Calu3 (cell line): ENCODE measurements around the gene WDR45B. TPM values are rescaled to one million over a fixed set of nuclear protein-coding genes. Genes with fewer than 3 reads are reported as not detected.
A peak's percentile ranks its signal among the peaks of the same experiment; 100 is the strongest.

Source experiments
- BruUV-seq: library from RNA; stranded (reverse); fragments of 400-500 nt; replicated peaks from 2 replicates; lab custom pipeline; 2021; lab: Mats Ljungman, UMichigan
- CTCF ChIA-PET: fragments of 300-600 bp; sonication (Branson Sonifier 250); formaldehyde crosslinking; loops from one replicate; lab custom pipeline; 2022; ENCODE audit warnings: antibody characterized with exemption; lab: Charles Lee
- DNase-seq: peaks from one replicate; pipeline ENCODE4 v3.0.0; 2022
- H3K27ac Mint-ChIP-seq: one replicate; pipeline ENCODE4 v1.8.0; 2022; ENCODE audit warnings: mixed read lengths; ENCODE audit not compliant: unreplicated experiment
- H3K27me3 Mint-ChIP-seq: one replicate; pipeline ENCODE4 v1.8.0; 2022; ENCODE audit warnings: mixed read lengths; ENCODE audit not compliant: unreplicated experiment
- H3K36me3 Mint-ChIP-seq: one replicate; pipeline ENCODE4 v1.8.0; 2022; ENCODE audit warnings: mild to moderate bottlenecking, moderate library complexity, mixed read lengths; ENCODE audit not compliant: insufficient read depth, unreplicated experiment
- H3K4me1 Mint-ChIP-seq: one replicate; pipeline ENCODE4 v1.8.0; 2022; ENCODE audit warnings: mild to moderate bottlenecking, low read depth, mixed read lengths; ENCODE audit not compliant: unreplicated experiment
- H3K4me3 Mint-ChIP-seq: one replicate; pipeline ENCODE4 v1.8.0; 2022; ENCODE audit warnings: mild to moderate bottlenecking, low read depth, moderate library complexity, mixed read lengths; ENCODE audit not compliant: unreplicated experiment
- H3K9me3 Mint-ChIP-seq: one replicate; pipeline ENCODE4 v1.8.0; 2022; ENCODE audit warnings: low read depth, mixed read lengths; ENCODE audit not compliant: unreplicated experiment
- intact Hi-C: fragments of 100-400 bp; cut with micrococcal nuclease; formaldehyde crosslinking; loops from one replicate; pipeline ENCODE4 v1.10.0; 2022; ENCODE audit not compliant: unreplicated experiment
- total RNA-seq: library from RNA; stranded (reverse); gene quantifications from 2 replicates; pipeline ENCODE4 v1.2.3, GENCODE V29; 2022
- TF ChIP-seq, protein P1 (sequence below): fragments of 200-600 bp; IDR thresholded peaks from one replicate; pipeline ENCODE4 v1.8.0; 2022; ENCODE audit warnings: antibody characterized with exemption; ENCODE audit not compliant: unreplicated experiment

WDR45B gene
- total RNA-seq, 1 experiment from 2014 or later: 108 TPM

DNA sequence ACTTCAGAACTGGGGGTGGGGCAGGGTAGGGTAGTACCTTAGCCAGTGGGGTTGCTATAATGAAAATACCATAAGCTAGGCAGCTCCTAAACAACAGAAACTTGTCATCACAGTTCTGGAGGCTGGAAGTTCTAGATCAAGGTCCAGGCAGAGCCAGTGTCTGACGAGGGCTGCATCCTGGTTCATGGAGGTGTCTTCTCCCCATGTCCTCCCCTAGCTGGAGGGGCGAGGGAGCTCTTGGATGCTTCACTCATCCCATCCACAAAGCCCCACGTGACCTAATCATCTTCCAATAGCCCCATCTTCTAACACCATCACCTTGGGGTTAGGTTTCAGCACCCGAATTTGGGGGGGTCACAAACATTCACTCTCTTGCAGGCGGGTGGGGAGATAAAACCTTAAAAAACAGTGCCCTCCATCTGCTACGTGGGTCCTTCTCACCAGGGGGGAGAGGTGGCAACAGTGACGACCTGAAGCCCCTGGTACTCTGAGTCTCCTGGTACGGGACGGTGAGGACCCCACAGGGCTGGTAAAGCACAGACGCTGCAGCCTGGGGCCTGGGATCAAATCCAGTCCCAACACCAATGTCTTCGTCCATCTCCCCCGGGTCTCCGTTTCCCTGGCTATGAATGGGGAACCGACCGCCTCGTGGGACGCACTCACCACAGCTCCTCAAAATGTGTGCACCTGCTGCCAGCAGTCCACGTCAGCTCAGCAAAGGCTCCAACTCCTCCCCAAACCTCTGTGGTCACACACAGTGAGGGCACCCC is 27.4 kb upstream of the WDR45B start:
- intact Hi-C loops: no loop called here
- Mint-ChIP-seq H3K27ac (no peak overlapping the region), H3K27me3 (no peaks in the 10 kb centered on the region), H3K9me3 (no peaks in the 10 kb centered on the region), H3K36me3 (peaks cover 14% of the 10 kb centered on the region), H3K4me3 (no peak overlapping the region), H3K4me1 (peaks cover 9% of the 10 kb centered on the region)
- TF ChIP-seq, protein P1, sequence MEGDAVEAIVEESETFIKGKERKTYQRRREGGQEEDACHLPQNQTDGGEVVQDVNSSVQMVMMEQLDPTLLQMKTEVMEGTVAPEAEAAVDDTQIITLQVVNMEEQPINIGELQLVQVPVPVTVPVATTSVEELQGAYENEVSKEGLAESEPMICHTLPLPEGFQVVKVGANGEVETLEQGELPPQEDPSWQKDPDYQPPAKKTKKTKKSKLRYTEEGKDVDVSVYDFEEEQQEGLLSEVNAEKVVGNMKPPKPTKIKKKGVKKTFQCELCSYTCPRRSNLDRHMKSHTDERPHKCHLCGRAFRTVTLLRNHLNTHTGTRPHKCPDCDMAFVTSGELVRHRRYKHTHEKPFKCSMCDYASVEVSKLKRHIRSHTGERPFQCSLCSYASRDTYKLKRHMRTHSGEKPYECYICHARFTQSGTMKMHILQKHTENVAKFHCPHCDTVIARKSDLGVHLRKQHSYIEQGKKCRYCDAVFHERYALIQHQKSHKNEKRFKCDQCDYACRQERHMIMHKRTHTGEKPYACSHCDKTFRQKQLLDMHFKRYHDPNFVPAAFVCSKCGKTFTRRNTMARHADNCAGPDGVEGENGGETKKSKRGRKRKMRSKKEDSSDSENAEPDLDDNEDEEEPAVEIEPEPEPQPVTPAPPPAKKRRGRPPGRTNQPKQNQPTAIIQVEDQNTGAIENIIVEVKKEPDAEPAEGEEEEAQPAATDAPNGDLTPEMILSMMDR: no peak
- no peak for DNase-seq
- CTCF ChIA-PET: no interaction called here
- no TSS peak for BruUV-seq

DNA sequence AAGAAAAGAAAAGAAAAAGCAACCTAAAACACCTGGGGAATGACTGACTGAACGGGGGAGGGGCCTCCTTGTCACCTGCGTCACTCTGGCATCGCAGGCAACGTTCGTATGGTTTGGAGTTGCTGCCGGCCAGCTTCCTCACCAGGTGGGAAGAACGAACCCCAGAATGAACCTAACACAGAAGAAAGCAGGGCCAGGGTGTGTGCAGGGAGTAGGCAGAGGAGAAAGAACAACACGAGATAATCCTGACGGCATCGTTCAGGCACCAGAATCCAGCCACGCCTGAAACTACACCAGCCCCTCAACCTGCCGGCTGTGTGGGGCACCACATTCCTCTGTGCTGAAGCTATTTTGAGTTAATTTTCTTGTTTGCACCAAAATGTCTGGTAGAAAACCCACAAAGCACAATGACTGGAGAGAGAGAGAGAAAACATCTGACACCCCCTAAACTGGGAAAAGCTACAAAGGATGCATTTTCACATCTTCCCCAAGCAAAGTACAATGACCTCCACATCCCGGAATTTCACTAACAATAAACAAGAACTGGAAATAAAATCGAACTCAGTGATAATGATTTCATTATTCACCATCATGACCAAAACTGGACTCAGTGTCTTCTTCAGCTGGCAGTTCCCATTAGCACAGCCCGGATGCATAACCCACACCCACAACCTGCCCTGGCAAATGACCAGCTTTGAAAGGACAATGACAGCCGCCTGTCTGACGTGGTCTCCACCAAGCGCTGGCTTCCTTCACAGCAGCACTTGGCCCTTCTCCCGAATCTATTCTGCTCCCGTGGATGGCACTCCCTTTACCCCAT is 26.6 kb upstream of the WDR45B start:
- no TSS peak for BruUV-seq
- peaks cover 14% of the 10 kb centered on the region for H3K36me3 Mint-ChIP-seq
- TF ChIP-seq, protein P1: no peak
- H3K4me3 Mint-ChIP-seq: no peak overlapping the region
- CTCF ChIA-PET: no interaction called here
- intact Hi-C loops: no loop called here
- no peaks in the 10 kb centered on the region for H3K27me3 Mint-ChIP-seq
- DNase-seq: no peak
- no peaks in the 10 kb centered on the region for H3K9me3 Mint-ChIP-seq
- peaks cover 9% of the 10 kb centered on the region for H3K4me1 Mint-ChIP-seq
- H3K27ac Mint-ChIP-seq: no peak overlapping the region

DNA sequence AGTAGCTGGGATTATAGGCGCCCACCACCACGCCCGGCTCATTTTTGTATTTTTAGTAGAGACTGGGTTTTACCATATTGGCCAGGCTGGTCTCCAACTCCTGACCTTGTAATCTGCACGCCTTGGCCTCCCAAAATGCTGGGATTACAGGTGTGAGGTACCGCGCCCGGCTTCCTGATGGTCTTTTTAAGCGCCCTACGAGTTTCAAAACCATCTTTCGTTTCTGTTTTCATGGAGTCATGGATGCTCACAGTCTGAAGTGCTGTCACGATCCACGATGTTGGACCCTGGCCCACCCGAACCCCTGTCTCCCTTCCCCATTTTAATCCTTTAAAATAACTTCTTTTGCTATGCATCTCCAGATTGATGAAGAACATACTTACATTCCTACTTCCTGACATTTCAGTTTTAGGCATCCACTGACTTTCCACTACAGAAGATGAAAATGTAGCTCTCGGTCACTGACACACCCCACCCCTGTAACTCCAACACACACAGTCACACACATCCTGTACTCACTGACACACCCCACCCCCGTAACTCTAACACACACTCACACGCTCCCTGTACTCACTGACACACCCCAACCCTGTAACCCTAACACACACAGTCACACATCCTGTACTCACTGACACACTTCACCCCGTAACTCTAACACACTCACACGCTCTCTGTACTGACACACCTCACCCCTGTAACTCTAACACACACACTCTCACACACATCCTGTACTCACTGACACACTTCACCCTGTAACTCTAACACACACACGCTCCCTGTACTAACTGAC is 22.6 kb upstream of the WDR45B start:
- CTCF ChIA-PET: interaction anchor here (0.9 kb wide), 1 partner anchor 13 kb away, joined by 4 read pairs; no protein-coding TSS in a partner anchor

More for the DNA sequence above, 22.6 kb upstream of the WDR45B start:
- Mint-ChIP-seq H3K9me3 (no peaks in the 10 kb centered on the region), H3K27me3 (no peaks in the 10 kb centered on the region), H3K4me1 (peaks cover 17% of the 10 kb centered on the region), H3K36me3 (peaks cover 15% of the 10 kb centered on the region), H3K27ac (peak overlapping the region; percentile 10), H3K4me3 (no peak overlapping the region)
- TF ChIP-seq, protein P1: no peak
- no TSS peak for BruUV-seq
- DNase-seq: no peak
- intact Hi-C loops: no loop called here
